Mesenchymal stem cell (in vitro differentiated cells and primary cell): ENCODE data around the gene EPC1.
A peak's percentile ranks its signal among the peaks of the same experiment; 100 is the strongest.

ENCODE experiments used
- DNase-seq: peaks from one replicate; pipeline ENCODE4 v3.0.0-alpha.2; 2013
- H2AFZ ChIP-seq: one replicate; pipeline ENCODE4 v1.6.1; 2013; ENCODE audit warnings: low read depth, mild to moderate bottlenecking, control low read depth, inconsistent platforms, low read length, moderate library complexity
- H2AK5ac ChIP-seq: 2 replicates; pipeline ENCODE4 v1.6.1; 2013; ENCODE audit warnings: low read length, moderate library complexity, mild to moderate bottlenecking, inconsistent platforms; ENCODE audit not compliant: severe bottlenecking
- H2BK120ac ChIP-seq: one replicate; pipeline ENCODE4 v1.6.1; 2013; ENCODE audit warnings: low read depth, mild to moderate bottlenecking, inconsistent platforms, low read length, moderate library complexity
- H2BK12ac ChIP-seq, 2 experiments: one replicate each; pipeline ENCODE4 v1.6.1; 2013; ENCODE audit warnings: inconsistent platforms in 2 of 2, low read length in 2 of 2, mild to moderate bottlenecking in 2 of 2, moderate library complexity in 2 of 2, control low read depth in 1 of 2
- H2BK15ac ChIP-seq: one replicate; pipeline ENCODE4 v1.6.1; 2013; ENCODE audit warnings: mild to moderate bottlenecking, low read depth, inconsistent platforms; ENCODE audit not compliant: poor library complexity, severe bottlenecking
- H2BK5ac ChIP-seq: 2 replicates; pipeline ENCODE4 v1.6.1; 2013; ENCODE audit warnings: low read depth, mild to moderate bottlenecking, low read length, control low read depth, inconsistent platforms; ENCODE audit not compliant: poor library complexity, severe bottlenecking
- H3K14ac ChIP-seq, 2 experiments: one replicate each; pipeline ENCODE4 v1.6.1; 2013; ENCODE audit warnings: inconsistent platforms in 2 of 2, low read length in 2 of 2, control low read depth in 1 of 2, mild to moderate bottlenecking in 1 of 2, moderate library complexity in 1 of 2
- H3K18ac ChIP-seq, 2 experiments: one replicate each; pipeline ENCODE4 v1.6.1; 2013; ENCODE audit warnings: inconsistent platforms in 2 of 2, low read length in 2 of 2, control low read depth in 1 of 2, low read depth in 1 of 2, mild to moderate bottlenecking in 1 of 2
- H3K23ac ChIP-seq, 2 experiments: one replicate each; pipeline ENCODE4 v1.6.1; 2013; ENCODE audit warnings: inconsistent platforms in 2 of 2, low read length in 2 of 2, mild to moderate bottlenecking in 2 of 2, moderate library complexity in 2 of 2, control low read depth in 1 of 2
- H3K27ac ChIP-seq: 2 replicates; pipeline ENCODE4 v1.5.1; 2013; ENCODE audit warnings: mild to moderate bottlenecking, moderate library complexity, low read length, control low read depth, inconsistent platforms; ENCODE audit not compliant: poor library complexity, severe bottlenecking
- H3K27me3 ChIP-seq, 2 experiments: 2 replicates each; pipeline versions ENCODE4 v1.6.1 to v1.7.0; 2013; ENCODE audit warnings: low read length in 2 of 2, mild to moderate bottlenecking in 2 of 2, moderate library complexity in 2 of 2, control low read depth in 1 of 2, inconsistent platforms in 1 of 2; ENCODE audit not compliant: control insufficient read depth in 1 of 2, insufficient read depth in 1 of 2
- H3K36me3 ChIP-seq, 2 experiments: 2 replicates each; pipeline versions ENCODE4 v1.6.1 to v1.7.0; 2013; ENCODE audit warnings: low read length in 2 of 2, control low read depth in 1 of 2, inconsistent platforms in 1 of 2, low read depth in 1 of 2, mild to moderate bottlenecking in 1 of 2; ENCODE audit not compliant: insufficient read depth in 2 of 2, control insufficient read depth in 1 of 2
- H3K4ac ChIP-seq, 2 experiments: one replicate each; pipeline ENCODE4 v1.6.1; 2013; ENCODE audit warnings: inconsistent platforms in 2 of 2, low read length in 2 of 2, mild to moderate bottlenecking in 2 of 2, moderate library complexity in 2 of 2, control low read depth in 1 of 2, low read depth in 1 of 2
- H3K4me1 ChIP-seq: 2 replicates; pipeline ENCODE4 v1.6.1; 2013; ENCODE audit warnings: low read depth, low read length, control low read depth; ENCODE audit not compliant: control insufficient read depth, insufficient read depth
- H3K4me2 ChIP-seq: 2 replicates; pipeline ENCODE4 v1.6.1; 2013; ENCODE audit warnings: low read length, mild to moderate bottlenecking, inconsistent platforms; ENCODE audit not compliant: poor library complexity, severe bottlenecking
- H3K4me3 ChIP-seq, 2 experiments: 2 replicates each; pipeline versions ENCODE4 v1.5.1 to v1.7.0; 2013; ENCODE audit warnings: low read length in 2 of 2, mild to moderate bottlenecking in 2 of 2, control low read depth in 1 of 2, low read depth in 1 of 2; ENCODE audit not compliant: insufficient read depth in 1 of 2
- H3K79me1 ChIP-seq: replicated peaks from 2 replicates; pipeline ENCODE4 v1.6.1; 2013; ENCODE audit warnings: mild to moderate bottlenecking, control low read depth, low read length, inconsistent platforms; ENCODE audit not compliant: poor library complexity, severe bottlenecking
- H3K9ac ChIP-seq: 2 replicates; pipeline ENCODE4 v1.7.0; 2013; ENCODE audit warnings: mild to moderate bottlenecking, low read length, moderate library complexity
- H3K9me3 ChIP-seq: 2 replicates; pipeline ENCODE4 v1.7.0; 2013; ENCODE audit warnings: mild to moderate bottlenecking, low read length; ENCODE audit not compliant: control insufficient read depth
- H4K8ac ChIP-seq: one replicate; pipeline ENCODE4 v1.6.1; 2013; ENCODE audit warnings: inconsistent platforms, mild to moderate bottlenecking, low read length, moderate library complexity
- H4K91ac ChIP-seq: one replicate; pipeline ENCODE4 v1.6.1; 2013; ENCODE audit warnings: mild to moderate bottlenecking, low read length, inconsistent platforms
- WGBS: methylation state at CpG from one replicate; pipeline ENCODE4 v1.1.7; 2013; ENCODE audit warnings: mixed read lengths; 5-methylcytosine and 5-hydroxymethylcytosine counted together

Gene EPC1

DNA sequence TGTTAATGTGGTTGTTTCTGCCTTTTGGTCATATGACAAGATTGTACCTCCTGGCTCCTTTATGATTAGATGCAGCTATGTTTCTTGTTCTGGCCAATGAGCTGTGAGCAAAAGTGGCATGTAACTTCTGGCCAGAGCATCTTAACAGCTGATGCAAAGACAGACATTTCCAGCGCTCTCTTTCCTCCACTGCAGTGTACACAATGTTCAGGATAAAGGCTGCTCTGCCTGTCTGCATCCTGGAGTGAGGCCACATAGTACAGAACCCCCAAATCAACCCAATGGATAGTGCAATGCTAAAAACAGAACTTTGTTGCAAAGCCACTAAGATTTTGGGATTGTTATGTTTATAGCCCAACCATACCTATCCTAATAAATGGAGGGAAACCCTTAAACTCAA lies 17.9 kb downstream of the EPC1 start:
- no peaks in the 10 kb centered on the region for H3K27me3 ChIP-seq
- H3K4me2 ChIP-seq = no peak overlapping the region
- H3K9ac ChIP-seq = no peak overlapping the region
- H3K23ac ChIP-seq = no peak overlapping the region
- no peak overlapping the region for H2AK5ac ChIP-seq
- no peak overlapping the region for H2BK120ac ChIP-seq
- no peak overlapping the region for H2BK5ac ChIP-seq
- H3K4me3 ChIP-seq = no peak overlapping the region
- no peak overlapping the region for H3K18ac ChIP-seq
- no peak overlapping the region for H4K8ac ChIP-seq
- H3K36me3 ChIP-seq = peaks cover 5% of the 10 kb centered on the region in 2 experiments
- H3K79me1 ChIP-seq = no peaks in the 10 kb centered on the region
- no peak overlapping the region for H3K27ac ChIP-seq
- DNase-seq = no peak
- WGBS = 100% methylated on average over 1 of the region's 1 CpG
- no peak overlapping the region for H2BK15ac ChIP-seq
- no peaks in the 10 kb centered on the region for H3K9me3 ChIP-seq
- H3K4ac ChIP-seq = no peak overlapping the region
- no peak overlapping the region for H2AFZ ChIP-seq
- H2BK12ac ChIP-seq = no peak overlapping the region
- H4K91ac ChIP-seq = no peak overlapping the region
- no peak overlapping the region for H3K14ac ChIP-seq
- H3K4me1 ChIP-seq = peaks cover 6% of the 10 kb centered on the region

DNA sequence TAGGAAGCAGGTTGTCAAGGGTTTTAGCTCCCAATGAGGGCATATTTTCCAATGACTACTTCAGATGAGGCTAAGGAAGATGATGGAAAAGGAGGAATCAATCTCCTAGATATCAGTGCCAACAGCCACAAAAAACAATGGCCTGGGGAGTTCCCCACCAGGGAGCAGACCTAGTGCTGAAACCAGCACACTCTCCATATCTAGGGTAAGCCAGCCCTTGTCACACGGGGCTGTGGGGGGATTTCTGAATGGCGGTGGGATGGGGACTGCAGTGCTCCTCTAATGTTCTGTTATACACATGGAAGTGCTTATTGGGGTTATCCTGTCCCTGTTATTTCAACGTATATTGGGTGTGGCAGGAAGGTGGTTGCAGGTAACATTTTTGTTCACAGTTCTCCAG lies 18.5 kb downstream of the EPC1 start:
- 81% methylated on average over 3 of the region's 3 CpGs for WGBS
- Histone ChIP-seq H3K36me3 (peaks cover 5 to 6% of the 10 kb centered on the region in 2 experiments), H3K27me3 (no peaks in the 10 kb centered on the region), H2AK5ac (no peak overlapping the region), H4K91ac (no peak overlapping the region), H3K4me1 (peaks cover 6% of the 10 kb centered on the region), H3K23ac (no peak overlapping the region), H3K4me2 (no peak overlapping the region), H3K18ac (no peak overlapping the region), H4K8ac (no peak overlapping the region), H3K79me1 (no peaks in the 10 kb centered on the region), H2BK15ac (no peak overlapping the region), H2BK120ac (no peak overlapping the region), H2BK12ac (no peak overlapping the region), H3K14ac (no peak overlapping the region), H3K4ac (no peak overlapping the region), H3K27ac (no peak overlapping the region), H3K9ac (no peak overlapping the region), H2BK5ac (no peak overlapping the region), H3K9me3 (no peaks in the 10 kb centered on the region), H2AFZ (no peak overlapping the region), H3K4me3 (no peak overlapping the region)
- DNase-seq = no peak

DNA sequence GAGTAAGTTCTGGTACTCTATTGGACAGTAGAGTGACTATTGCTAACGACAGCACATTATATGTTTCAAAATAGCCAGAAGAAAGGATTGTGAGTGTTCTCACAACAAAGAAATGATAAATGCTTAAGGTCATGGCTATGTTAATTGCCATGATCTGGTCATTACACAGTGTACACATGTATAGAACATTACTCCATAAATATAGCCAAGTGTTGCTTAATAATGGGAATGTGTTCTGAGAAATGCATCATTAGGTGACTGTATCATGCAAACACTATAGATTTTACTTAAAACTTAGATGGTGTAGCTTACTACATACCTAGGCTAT lies 19.6 kb downstream of the EPC1 start:
- Histone ChIP-seq H3K23ac (no peak overlapping the region), H3K18ac (no peak overlapping the region), H3K79me1 (no peaks in the 10 kb centered on the region), H3K4me3 (no peak overlapping the region), H2BK15ac (no peak overlapping the region), H3K9me3 (no peaks in the 10 kb centered on the region), H3K14ac (no peak overlapping the region), H2BK12ac (no peak overlapping the region), H3K27me3 (no peaks in the 10 kb centered on the region), H2AK5ac (no peak overlapping the region), H4K8ac (no peak overlapping the region), H2BK120ac (no peak overlapping the region), H3K27ac (no peak overlapping the region), H3K4ac (no peak overlapping the region), H2BK5ac (no peak overlapping the region), H3K4me2 (no peak overlapping the region), H4K91ac (no peak overlapping the region), H2AFZ (no peak overlapping the region), H3K36me3 (peaks cover 5 to 6% of the 10 kb centered on the region in 2 experiments), H3K9ac (no peak overlapping the region), H3K4me1 (peaks cover 3% of the 10 kb centered on the region)
- DNase-seq = peak; percentile 69
- WGBS = 75% methylated on average over 1 of the region's 1 CpG

DNA sequence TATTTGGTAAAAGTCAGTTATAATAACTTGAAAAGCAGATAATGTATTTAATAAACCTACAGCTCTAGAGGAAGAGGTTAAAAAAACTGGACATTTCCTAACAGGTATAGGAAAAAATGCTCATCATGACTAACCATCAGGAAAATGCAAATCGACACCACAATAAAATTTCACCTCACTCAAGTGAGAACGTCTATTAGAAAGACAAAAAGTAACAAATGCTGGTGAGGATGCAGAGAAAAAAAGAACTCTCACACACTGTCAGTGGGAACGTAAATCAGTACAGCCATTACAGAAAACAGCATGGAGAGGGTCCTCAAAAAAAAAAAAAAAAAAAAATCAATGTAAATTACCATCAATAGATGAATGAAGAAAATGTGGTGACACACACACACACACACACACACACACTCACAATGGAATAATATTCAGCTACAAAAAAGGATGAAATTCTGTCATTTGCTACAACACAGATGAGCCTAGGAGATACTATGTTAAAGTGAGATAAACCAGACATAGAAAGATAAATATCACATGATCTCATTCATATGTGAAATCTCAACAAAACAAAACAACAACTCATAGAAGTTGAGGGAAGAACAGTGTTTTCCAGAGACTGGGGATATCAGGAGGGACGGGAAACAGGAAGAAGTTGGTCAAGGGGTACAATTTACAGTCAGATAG lies 20.1 kb downstream of the EPC1 start:
- H2AK5ac ChIP-seq = no peak overlapping the region
- peaks cover 2% of the 10 kb centered on the region for H3K4me1 ChIP-seq
- H2BK15ac ChIP-seq = no peak overlapping the region
- H3K23ac ChIP-seq = no peak overlapping the region
- H4K91ac ChIP-seq = no peak overlapping the region
- H3K27me3 ChIP-seq = no peaks in the 10 kb centered on the region
- H3K4me3 ChIP-seq = no peak overlapping the region
- peak; percentile 42 for DNase-seq
- H3K14ac ChIP-seq = no peak overlapping the region
- H3K9me3 ChIP-seq = no peaks in the 10 kb centered on the region
- no peak overlapping the region for H2AFZ ChIP-seq
- no peak overlapping the region for H2BK12ac ChIP-seq
- H4K8ac ChIP-seq = no peak overlapping the region
- no peak overlapping the region for H3K4ac ChIP-seq
- no peak overlapping the region for H3K9ac ChIP-seq
- 72% methylated on average over 2 of the region's 4 CpGs for WGBS
- no peak overlapping the region for H2BK120ac ChIP-seq
- no peak overlapping the region for H3K27ac ChIP-seq
- no peaks in the 10 kb centered on the region for H3K79me1 ChIP-seq
- peaks cover 6% of the 10 kb centered on the region in 2 experiments for H3K36me3 ChIP-seq
- no peak overlapping the region for H3K4me2 ChIP-seq
- H3K18ac ChIP-seq = no peak overlapping the region
- no peak overlapping the region for H2BK5ac ChIP-seq
